ENCODE data around the gene PIK3C2G. TPM values are rescaled to one million over a fixed set of nuclear protein-coding genes. Genes with fewer than 3 reads are reported as not detected.

Gene PIK3C2G
- total RNA-seq, 2 experiments from 2014 or later, result not detected

GRCh38 chr12:18264581-18265075 is 3.3 kb downstream of the PIK3C2G start:
- ChIA-PET CTCF (ENCODE audit: unreplicated experiment) (no interaction called here), POLR2A (no interaction called here)
- Histone ChIP-seq H3K4me1 (ENCODE audit: insufficient read depth, low read length, poor library complexity, severe bottlenecking) (no peaks in the 10 kb centered on the region), H3K27ac (ENCODE audit: low read depth, low read length, poor library complexity, severe bottlenecking) (no peak overlapping the region), H3K79me2 (ENCODE audit: insufficient read depth, low read depth, low read length) (no peaks in the 10 kb centered on the region), H3K9me3 (ENCODE audit: low read length) (no peaks in the 10 kb centered on the region), H3K4me2 (ENCODE audit: low read length) (no peak overlapping the region), H3K36me3 (ENCODE audit: insufficient read depth, low read length) (no peaks in the 10 kb centered on the region), H3K9me2 (ENCODE audit: insufficient read depth, low read length) (no peaks in the 10 kb centered on the region), H3K4me3 (ENCODE audit: low read depth, low read length, poor library complexity, severe bottlenecking) (no peak overlapping the region), H2AFZ (ENCODE audit: low read length) (no peak overlapping the region), H4K20me1 (ENCODE audit: insufficient read depth, low read length) (no peaks in the 10 kb centered on the region)
- intact Hi-C loops (cut with micrococcal nuclease; ENCODE audit: unreplicated experiment), result no loop called here
- no peak for TF ChIP-seq EZH2phosphoT487 (IDR thresholded peaks at IDR 0.05; ENCODE audit: borderline replicate concordance, low read depth, low read length)
- no peak for TF ChIP-seq CTCF (conservative IDR thresholded peaks at IDR 0.05; ENCODE audit: low read length)
- no peak for DNase-seq (ENCODE audit: low spot score)
- no TSS peak for BruUV-seq (replicated peaks)

- H3K9me2 ChIP-seq (ENCODE audit: insufficient read depth, low read length), result no peaks in the 10 kb centered on the region
- no peaks in the 10 kb centered on the region for H3K79me2 ChIP-seq (ENCODE audit: insufficient read depth, low read depth, low read length)
- H4K20me1 ChIP-seq (ENCODE audit: insufficient read depth, low read length), result no peaks in the 10 kb centered on the region
- BruUV-seq (replicated peaks), result no TSS peak
- TF ChIP-seq EZH2phosphoT487 (IDR thresholded peaks at IDR 0.05; ENCODE audit: borderline replicate concordance, low read depth, low read length), result no peak
- TF ChIP-seq CTCF (conservative IDR thresholded peaks at IDR 0.05; ENCODE audit: low read length), result no peak
- no peak overlapping the region for H3K4me3 ChIP-seq (ENCODE audit: low read depth, low read length, poor library complexity, severe bottlenecking)
- no peak overlapping the region for H3K27ac ChIP-seq (ENCODE audit: low read depth, low read length, poor library complexity, severe bottlenecking)
- no peak for DNase-seq (ENCODE audit: low spot score)
- intact Hi-C loops (cut with micrococcal nuclease; ENCODE audit: unreplicated experiment), result no loop called here
- no peak overlapping the region for H3K4me2 ChIP-seq (ENCODE audit: low read length)
- CTCF ChIA-PET (ENCODE audit: unreplicated experiment), result no interaction called here
- POLR2A ChIA-PET, result no interaction called here
- H2AFZ ChIP-seq (ENCODE audit: low read length), result no peak overlapping the region
- no peaks in the 10 kb centered on the region for H3K9me3 ChIP-seq (ENCODE audit: low read length)
- H3K36me3 ChIP-seq (ENCODE audit: insufficient read depth, low read length), result no peaks in the 10 kb centered on the region
- H3K4me1 ChIP-seq (ENCODE audit: insufficient read depth, low read length, poor library complexity, severe bottlenecking), result no peaks in the 10 kb centered on the region
Observed at GRCh38 chr12:18267427-18268099, 6.2 kb downstream of the PIK3C2G start.

- no peak for TF ChIP-seq CTCF (conservative IDR thresholded peaks at IDR 0.05; ENCODE audit: low read length)
- no peak for TF ChIP-seq EZH2phosphoT487 (IDR thresholded peaks at IDR 0.05; ENCODE audit: borderline replicate concordance, low read depth, low read length)
- Histone ChIP-seq H3K36me3 (ENCODE audit: insufficient read depth, low read length) (no peaks in the 10 kb centered on the region), H4K20me1 (ENCODE audit: insufficient read depth, low read length) (no peaks in the 10 kb centered on the region), H3K9me3 (ENCODE audit: low read length) (no peaks in the 10 kb centered on the region), H3K4me2 (ENCODE audit: low read length) (no peak overlapping the region), H3K9me2 (ENCODE audit: insufficient read depth, low read length) (no peaks in the 10 kb centered on the region), H2AFZ (ENCODE audit: low read length) (no peak overlapping the region), H3K79me2 (ENCODE audit: insufficient read depth, low read depth, low read length) (no peaks in the 10 kb centered on the region), H3K4me1 (ENCODE audit: insufficient read depth, low read length, poor library complexity, severe bottlenecking) (no peaks in the 10 kb centered on the region), H3K4me3 (ENCODE audit: low read depth, low read length, poor library complexity, severe bottlenecking) (no peak overlapping the region), H3K27ac (ENCODE audit: low read depth, low read length, poor library complexity, severe bottlenecking) (no peak overlapping the region)
- no TSS peak for BruUV-seq (replicated peaks)
- no peak for DNase-seq (ENCODE audit: low spot score)
- intact Hi-C loops (cut with micrococcal nuclease; ENCODE audit: unreplicated experiment), result no loop called here
- ChIA-PET CTCF (ENCODE audit: unreplicated experiment) (no interaction called here), POLR2A (interaction anchor here (1.3 kb wide), 1 partner anchor 8 kb away, joined by 4 read pairs; no protein-coding TSS in a partner anchor)
Observed at GRCh38 chr12:18270958-18271460, 9.7 kb downstream of the PIK3C2G start.
